A549 (cell line): Measurements from ENCODE around the gene KCNF1.

Experiments
- CEBPB ChIP-seq, 2 experiments: fragments of >200 bp in 1 of 2; sonication (Bioruptor Twin) in 1 of 2; formaldehyde crosslinking in 1 of 2; IDR thresholded peaks; 2 replicates each; pipeline ENCODE4 v1.6.1; 2012 to 2016
- CTCF ChIP-seq: fragments of >200 bp; sonication (Bioruptor Twin); formaldehyde crosslinking; IDR thresholded peaks from 3 replicates; pipeline ENCODE4 v1.5.1; 2016
- FOSL2 ChIP-seq, 2 experiments: fragments of 450-650 bp in 1 of 2; fragments of >200 bp in 1 of 2; sonication (Bioruptor Twin) in 1 of 2; formaldehyde crosslinking; IDR thresholded peaks; 2 replicates each; pipeline versions ENCODE4 v1.5.0 to v1.6.1; 2016 to 2020; ENCODE audit warnings: mild to moderate bottlenecking in 1 of 2, moderate library complexity in 1 of 2
- KDM5A ChIP-seq: fragments of 200-600 bp; sonication (generic); IDR thresholded peaks from 2 replicates; pipeline ENCODE4 v1.6.1; 2016; ENCODE audit warnings: antibody characterized with exemption, mild to moderate bottlenecking
- POLR2A ChIP-seq: IDR thresholded peaks from 2 replicates; pipeline ENCODE4 v1.6.1; 2012; ENCODE audit warnings: mild to moderate bottlenecking, low read length
- POLR2AphosphoS2 ChIP-seq: conservative IDR thresholded peaks from 2 replicates; pipeline ENCODE4 v1.6.1; 2012; ENCODE audit warnings: low read length, improper control_type of control experiment, inconsistent platforms
- RCOR1 ChIP-seq: fragments of 150-350 bp; IDR thresholded peaks from 2 replicates; pipeline ENCODE4 v1.6.1; 2014; ENCODE audit warnings: antibody characterized with exemption, low read length, low read depth
- REST ChIP-seq: fragments of 200-600 bp; sonication (generic); IDR thresholded peaks from 2 replicates; pipeline ENCODE4 v1.6.1; 2016; ENCODE audit warnings: antibody characterized with exemption, mild to moderate bottlenecking, moderate library complexity
- SMC3 ChIP-seq: fragments of >200 bp; sonication (Bioruptor Twin); formaldehyde crosslinking; IDR thresholded peaks from 3 replicates; pipeline ENCODE4 v1.6.1; 2018; ENCODE audit warnings: inconsistent platforms
- SREBF2 ChIP-seq: fragments of 450-650 bp; IDR thresholded peaks from 2 replicates; pipeline ENCODE4 v1.6.1; 2014; ENCODE audit warnings: mild to moderate bottlenecking, moderate library complexity
- ZNF302 ChIP-seq: fragments of 250-450 bp; sonication (Bioruptor Pico); IDR thresholded peaks from 2 replicates; pipeline ENCODE4 v1.9.0; 2021; ENCODE audit warnings: inconsistent platforms, mild to moderate bottlenecking, moderate library complexity

GRCh38 chr2:10905862-10906143, 5.9 kb upstream of the KCNF1 start:
- TF ChIP-seq FOSL2 (IDR thresholded peaks at IDR 0.05) (no peak), FOSL2 (CRISPR knock-in tag; IDR thresholded peaks at IDR 0.05) (no peak), POLR2A (no peak), RCOR1 (no peak), REST (no peak), KDM5A (no peak), CTCF (no peak), SMC3 (no peak), CEBPB (IDR thresholded peaks at IDR 0.05) (no peak), SREBF2 (no peak), ZNF302 (no peak), POLR2AphosphoS2 (no peak)
